CD4-positive, alpha-beta T cell treated with Interleukin-17A for 4 hours (primary cell): Measurements from ENCODE around the gene OPTN.
"Not testable (repeated sequence)": the region's sequence is repeated elsewhere in the genome, so short reads cannot be mapped to it uniquely, and the experiment has no call there.

Experiments used
- DNase-seq: peaks from one replicate; pipeline ENCODE4 v3.0.0-alpha.2; 2020; ENCODE audit warnings: mixed read lengths

The OPTN gene

GRCh38 chr10:13099666-13100348 lies at the start of gene OPTN:
Gene OPTN, plus strand, starts transcription at chr10:13100163. Its CDS starts 8,960 bp downstream, at chr10:13109123.
- DNase-seq = peak; percentile 89

GRCh38 chr10:13051126-13051694 lies 48.8 kb upstream of the OPTN start:
- no peak for DNase-seq

GRCh38 chr10:13053208-13053607 lies 46.8 kb upstream of the OPTN start:
- DNase-seq = not testable (repeated sequence)

GRCh38 chr10:13053794-13054462 lies 46.0 kb upstream of the OPTN start:
- DNase-seq = no peak

- DNase-seq = no peak
Observed at GRCh38 chr10:13054844-13055243, 45.1 kb upstream of the OPTN start.

GRCh38 chr10:13056456-13057077 lies 43.4 kb upstream of the OPTN start:
- no peak for DNase-seq

- DNase-seq = no peak
Observed at GRCh38 chr10:13062803-13063202, 37.2 kb upstream of the OPTN start.

GRCh38 chr10:13066527-13066926 lies 33.4 kb upstream of the OPTN start:
- DNase-seq = no peak

- no peak for DNase-seq
Observed at GRCh38 chr10:13067431-13067830, 32.5 kb upstream of the OPTN start.

GRCh38 chr10:13068071-13068470 lies 31.9 kb upstream of the OPTN start:
- DNase-seq = no peak

- no peak for DNase-seq
Observed at GRCh38 chr10:13068484-13068883, 31.5 kb upstream of the OPTN start.

- DNase-seq = no peak
Observed at GRCh38 chr10:13072339-13072738, 27.6 kb upstream of the OPTN start.

GRCh38 chr10:13074563-13075451 lies 25.2 kb upstream of the OPTN start:
- DNase-seq = peak; percentile 57

GRCh38 chr10:13078912-13079775 lies 20.8 kb upstream of the OPTN start:
- DNase-seq = no peak

GRCh38 chr10:13079776-13080050 lies 20.2 kb upstream of the OPTN start:
- DNase-seq = no peak

- DNase-seq = no peak
Observed at GRCh38 chr10:13080643-13081042, 19.3 kb upstream of the OPTN start.

GRCh38 chr10:13083700-13084099 lies 16.3 kb upstream of the OPTN start:
- DNase-seq = not testable (repeated sequence)

- no peak for DNase-seq
Observed at GRCh38 chr10:13086056-13086455, 13.9 kb upstream of the OPTN start.

GRCh38 chr10:13087601-13087985 lies 12.4 kb upstream of the OPTN start:
- DNase-seq = no peak

- DNase-seq = no peak
Observed at GRCh38 chr10:13087986-13088618, 11.9 kb upstream of the OPTN start.

- DNase-seq = no peak
Observed at GRCh38 chr10:13089345-13089744, 10.6 kb upstream of the OPTN start.

- DNase-seq = no peak
Observed at GRCh38 chr10:13090289-13090688, 9.7 kb upstream of the OPTN start.
